SJSA1 (cell line): ENCODE measurements around the gene PFKP. TPM values are rescaled to one million over a fixed set of nuclear protein-coding genes. Genes with fewer than 3 reads are reported as not detected.

Experiments
- DNase-seq, 2 experiments: peaks; one replicate each; pipeline ENCODE4 v3.0.0-alpha.2; 2015 to 2020; ENCODE audit warnings: low spot score in 2 of 2, low read depth in 1 of 2
- H3K27ac ChIP-seq: fragments of 250-450 bp; sonication (Bioruptor Pico); 2 replicates; pipeline ENCODE4 v1.5.1; 2020; ENCODE audit warnings: mild to moderate bottlenecking, moderate library complexity
- H3K27me3 ChIP-seq: fragments of 250-450 bp; sonication (Bioruptor Pico); replicated peaks from 2 replicates; pipeline ENCODE4 v1.5.1; 2020; ENCODE audit warnings: mild to moderate bottlenecking, moderate library complexity
- H3K36me3 ChIP-seq: fragments of 250-450 bp; sonication (Bioruptor Pico); 2 replicates; pipeline ENCODE4 v1.5.1; 2020; ENCODE audit warnings: mild to moderate bottlenecking
- H3K4me1 ChIP-seq: fragments of 250-450 bp; sonication (Bioruptor Pico); replicated peaks from 2 replicates; pipeline ENCODE4 v1.6.1; 2021; ENCODE audit warnings: mild to moderate bottlenecking
- H3K4me3 ChIP-seq: fragments of 250-450 bp; sonication (Bioruptor Pico); 2 replicates; pipeline ENCODE4 v1.5.1; 2020; ENCODE audit warnings: mild to moderate bottlenecking
- H3K9me3 ChIP-seq: fragments of 250-450 bp; sonication (Bioruptor Pico); replicated peaks from 2 replicates; pipeline ENCODE4 v1.5.1; 2020; ENCODE audit warnings: mild to moderate bottlenecking
- total RNA-seq: library from RNA; depleted of rRNA; stranded (reverse); fragments of >200 nt; shearing (Covaris generic); gene quantifications from 2 replicates; pipeline ENCODE4 v1.2.3, GENCODE V29; 2014

PFKP gene
- total RNA-seq, 1 experiment from 2014 or later = 604 TPM

GRCh38 chr10:3137958-3138726 is 70.8 kb downstream of the PFKP start:
- no peaks in the 10 kb centered on the region for H3K27me3 ChIP-seq
- H3K4me3 ChIP-seq = no peak overlapping the region
- H3K4me1 ChIP-seq = no peaks in the 10 kb centered on the region
- peaks cover 100% of the 10 kb centered on the region for H3K36me3 ChIP-seq
- DNase-seq = no peak
- H3K9me3 ChIP-seq = 0 out of 2 replicates have a peak, but pooled peaks cover 2% of the 10 kb centered on the region
- H3K27ac ChIP-seq = no peak overlapping the region

- DNase-seq = no peak
- no peaks in the 10 kb centered on the region for H3K27me3 ChIP-seq
- no peaks in the 10 kb centered on the region for H3K4me1 ChIP-seq
- peaks cover 100% of the 10 kb centered on the region for H3K36me3 ChIP-seq
- no peaks in the 10 kb centered on the region for H3K9me3 ChIP-seq
- H3K27ac ChIP-seq = no peak overlapping the region
- no peak overlapping the region for H3K4me3 ChIP-seq
Observed at GRCh38 chr10:3139216-3139910, 72.0 kb downstream of the PFKP start.

- no peak overlapping the region for H3K4me3 ChIP-seq
- no peaks in the 10 kb centered on the region for H3K9me3 ChIP-seq
- H3K4me1 ChIP-seq = no peaks in the 10 kb centered on the region
- peaks cover 100% of the 10 kb centered on the region for H3K36me3 ChIP-seq
- no peak for DNase-seq
- H3K27ac ChIP-seq = no peak overlapping the region
- H3K27me3 ChIP-seq = no peaks in the 10 kb centered on the region
Observed at GRCh38 chr10:3140280-3140679, 72.9 kb downstream of the PFKP start.

- no peak overlapping the region for H3K27ac ChIP-seq
- H3K36me3 ChIP-seq = peaks cover 100% of the 10 kb centered on the region
- no peaks in the 10 kb centered on the region for H3K27me3 ChIP-seq
- H3K4me3 ChIP-seq = no peak overlapping the region
- H3K9me3 ChIP-seq = no peaks in the 10 kb centered on the region
- no peak for DNase-seq
- no peaks in the 10 kb centered on the region for H3K4me1 ChIP-seq
Observed at GRCh38 chr10:3141351-3142005, 74.1 kb downstream of the PFKP start.

- Histone ChIP-seq H3K9me3 (no peaks in the 10 kb centered on the region), H3K27me3 (no peaks in the 10 kb centered on the region), H3K27ac (no peak overlapping the region), H3K36me3 (peaks cover 100% of the 10 kb centered on the region), H3K4me1 (no peaks in the 10 kb centered on the region), H3K4me3 (no peak overlapping the region)
- DNase-seq = no peak
Observed at GRCh38 chr10:3142146-3142875, 75.0 kb downstream of the PFKP start.

GRCh38 chr10:3143366-3143765 is 76.0 kb downstream of the PFKP start:
- no peaks in the 10 kb centered on the region for H3K27me3 ChIP-seq
- no peak overlapping the region for H3K4me3 ChIP-seq
- no peaks in the 10 kb centered on the region for H3K4me1 ChIP-seq
- no peak overlapping the region for H3K27ac ChIP-seq
- DNase-seq = no peak
- no peaks in the 10 kb centered on the region for H3K9me3 ChIP-seq
- H3K36me3 ChIP-seq = peaks cover 100% of the 10 kb centered on the region

- no peak for DNase-seq
- no peaks in the 10 kb centered on the region for H3K4me1 ChIP-seq
- H3K36me3 ChIP-seq = peaks cover 100% of the 10 kb centered on the region
- no peak overlapping the region for H3K4me3 ChIP-seq
- no peaks in the 10 kb centered on the region for H3K27me3 ChIP-seq
- H3K27ac ChIP-seq = no peak overlapping the region
- H3K9me3 ChIP-seq = no peaks in the 10 kb centered on the region
Observed at GRCh38 chr10:3143791-3144434, 76.6 kb downstream of the PFKP start.

GRCh38 chr10:3145366-3145765 is 78.0 kb downstream of the PFKP start:
- Histone ChIP-seq H3K9me3 (no peaks in the 10 kb centered on the region), H3K27me3 (no peaks in the 10 kb centered on the region), H3K4me3 (no peak overlapping the region), H3K27ac (no peak overlapping the region), H3K36me3 (peaks cover 100% of the 10 kb centered on the region), H3K4me1 (no peaks in the 10 kb centered on the region)
- no peak for DNase-seq

- H3K4me3 ChIP-seq = no peak overlapping the region
- H3K36me3 ChIP-seq = peaks cover 100% of the 10 kb centered on the region
Observed at GRCh38 chr10:3146289-3146688, 78.9 kb downstream of the PFKP start.

GRCh38 chr10:3147117-3147820 is 79.9 kb downstream of the PFKP start:
- H3K27ac ChIP-seq = no peak overlapping the region
- DNase-seq = no peak
- no peaks in the 10 kb centered on the region for H3K9me3 ChIP-seq
- no peaks in the 10 kb centered on the region for H3K4me1 ChIP-seq
- no peaks in the 10 kb centered on the region for H3K27me3 ChIP-seq
- no peak overlapping the region for H3K4me3 ChIP-seq
- H3K36me3 ChIP-seq = peaks cover 100% of the 10 kb centered on the region

More at GRCh38 chr10:3146289-3146688, 78.9 kb downstream of the PFKP start:
- H3K27ac ChIP-seq = no peak overlapping the region
- no peak for DNase-seq
- no peaks in the 10 kb centered on the region for H3K9me3 ChIP-seq
- no peaks in the 10 kb centered on the region for H3K27me3 ChIP-seq
- no peaks in the 10 kb centered on the region for H3K4me1 ChIP-seq

GRCh38 chr10:3148041-3148440 is 80.7 kb downstream of the PFKP start:
- H3K36me3 ChIP-seq = peaks cover 100% of the 10 kb centered on the region
- no peaks in the 10 kb centered on the region for H3K9me3 ChIP-seq
- H3K4me1 ChIP-seq = no peaks in the 10 kb centered on the region
- no peak overlapping the region for H3K27ac ChIP-seq
- no peak overlapping the region for H3K4me3 ChIP-seq
- H3K27me3 ChIP-seq = no peaks in the 10 kb centered on the region
- DNase-seq = no peak

GRCh38 chr10:3148994-3149393 is 81.6 kb downstream of the PFKP start:
- Histone ChIP-seq H3K27me3 (no peaks in the 10 kb centered on the region), H3K36me3 (peaks cover 100% of the 10 kb centered on the region)

GRCh38 chr10:3149918-3150317 is 82.6 kb downstream of the PFKP start:
- no peak for DNase-seq
- Histone ChIP-seq H3K36me3 (peaks cover 100% of the 10 kb centered on the region), H3K4me1 (no peaks in the 10 kb centered on the region), H3K27ac (no peak overlapping the region), H3K27me3 (no peaks in the 10 kb centered on the region), H3K9me3 (no peaks in the 10 kb centered on the region), H3K4me3 (no peak overlapping the region)

More at GRCh38 chr10:3148994-3149393, 81.6 kb downstream of the PFKP start:
- no peak overlapping the region for H3K27ac ChIP-seq
- DNase-seq = no peak
- no peaks in the 10 kb centered on the region for H3K9me3 ChIP-seq
- H3K4me3 ChIP-seq = no peak overlapping the region
- H3K4me1 ChIP-seq = no peaks in the 10 kb centered on the region
